ENCODE measurements around the gene DAP.

GRCh38 chr5:10678244-10678643 is 82.8 kb downstream of the DAP start:
- TF ChIP-seq YY1 (IDR thresholded peaks at IDR 0.05; ENCODE audit: insufficient read depth, insufficient read length), result no peak
- no peak for TF ChIP-seq ZNF274 (IDR thresholded peaks at IDR 0.05; ENCODE audit: low read depth, low read length)
- no peak for TF ChIP-seq SUZ12 (IDR thresholded peaks at IDR 0.05; ENCODE audit: extremely low read depth, insufficient read depth, insufficient read length)

All from NT2/D1 (cell line).